ENCODE measurements around the gene HAUS2. TPM values are rescaled to one million over a fixed set of nuclear protein-coding genes. Genes with fewer than 3 reads are reported as not detected.

HAUS2 gene
- total RNA-seq, 1 experiment from 2014 or later = 39.8 TPM

DNA sequence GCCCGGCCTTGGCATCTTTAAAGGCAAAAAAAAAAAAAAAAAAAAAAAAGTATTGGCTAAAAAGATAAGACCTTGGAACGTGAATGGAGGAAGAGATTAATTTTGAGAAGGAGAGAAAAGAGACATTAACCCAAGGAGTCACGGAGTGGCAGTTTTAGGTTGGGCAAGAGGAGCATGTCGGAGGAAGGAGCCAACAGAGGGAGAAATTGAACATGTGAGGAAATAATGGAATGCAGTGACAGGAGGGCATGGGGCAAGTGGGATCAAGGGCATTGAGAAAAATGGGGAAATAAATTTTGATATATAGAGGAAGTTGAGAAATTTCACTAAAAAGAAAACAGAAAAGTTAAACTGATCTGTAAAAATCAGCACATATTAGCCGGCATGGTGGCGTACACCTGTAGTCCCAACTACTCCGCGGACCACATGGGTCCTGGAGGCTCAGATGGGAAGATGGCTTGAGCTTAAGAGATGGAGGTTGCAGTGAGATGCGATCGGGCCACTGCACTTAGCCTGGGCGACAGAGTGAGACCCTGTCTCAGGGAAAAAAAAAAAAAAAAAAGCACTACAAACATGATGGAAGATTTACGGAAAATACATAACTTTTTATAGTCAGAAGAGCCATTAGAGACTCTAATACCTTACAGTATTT lies 1.2 kb downstream of the HAUS2 start:
- Histone ChIP-seq H3K36me3 (ENCODE audit: control insufficient read depth in 1 of 2, insufficient read depth in 2 of 2, low read length in 2 of 2) (peaks cover 0 to 2% of the 10 kb centered on the region in 2 experiments; a peak in 1 of 4 replicates), H3K4me3 (replicated peaks in 1 of 2; ENCODE audit: low read depth in 1 of 2, low read length in 2 of 2) (peak overlapping the region; percentile 77 to 99), H3K79me2 (ENCODE audit: insufficient read depth, low read length) (peaks cover 74% of the 10 kb centered on the region), H3K4me1 (ENCODE audit: control insufficient read depth in 1 of 2, insufficient read depth in 2 of 2, low read length in 2 of 2) (peaks cover 9 to 17% of the 10 kb centered on the region in 2 experiments), H3K9me3 (ENCODE audit: control insufficient read depth in 1 of 2, insufficient read depth in 1 of 2, low read depth in 1 of 2, low read length in 2 of 2) (no peaks in the 10 kb centered on the region), H3K9me2 (ENCODE audit: insufficient read depth) (no peaks in the 10 kb centered on the region), H3K4me2 (ENCODE audit: low read length) (peak overlapping the region; percentile 92), H3K27ac (ENCODE audit: low read depth, low read length) (0 out of 2 replicates have a peak overlapping the region, but pooled peaks have one; percentile 5), H2AFZ (ENCODE audit: low read depth, low read length, poor library complexity, severe bottlenecking) (no peak overlapping the region), H4K20me1 (ENCODE audit: insufficient read depth) (peaks cover 6% of the 10 kb centered on the region; the same call in 1 of the 2 replicates), H3K27me3 (ENCODE audit: insufficient read depth, low read length) (no peaks in the 10 kb centered on the region), H3K9ac (ENCODE audit: low read length) (peak overlapping the region; percentile 99)
- DNase-seq (ENCODE audit: low read depth, low spot score) (no peak), ATAC-seq (no peak)
- POLR2A ChIA-PET = no interaction called here
- RAD21 ChIA-PET (ENCODE audit: low non-redundant PET in 1 of 2, low total read pairs in 2 of 2, uncharacterized antibody in 2 of 2, unreplicated experiment in 2 of 2) = no interaction called here
- BruUV-seq (replicated peaks) = no TSS peak
- intact Hi-C loops (cut with micrococcal nuclease) = no loop called here
- CTCF ChIA-PET = interaction anchor here (0.6 kb wide), 1 partner anchor 83 kb away, joined by 3 read pairs; no protein-coding TSS in a partner anchor
- no peak for TF ChIP-seq YY1 (IDR thresholded peaks at IDR 0.05; ENCODE audit: extremely low read depth, insufficient replicate concordance, low read depth, low read length)
- no peak for TF ChIP-seq ZNF274 (IDR thresholded peaks at IDR 0.05; ENCODE audit: low read depth, low read length)
- TF ChIP-seq SP1 (IDR thresholded peaks at IDR 0.05; ENCODE audit: low read depth) = no peak
- TF ChIP-seq SRF (IDR thresholded peaks at IDR 0.05; ENCODE audit: low read depth) = no peak
- no peak for TF ChIP-seq TCF7L2 (IDR thresholded peaks at IDR 0.05; ENCODE audit: borderline replicate concordance, extremely low read depth, insufficient read depth, insufficient read length)
- TF ChIP-seq, protein P1, sequence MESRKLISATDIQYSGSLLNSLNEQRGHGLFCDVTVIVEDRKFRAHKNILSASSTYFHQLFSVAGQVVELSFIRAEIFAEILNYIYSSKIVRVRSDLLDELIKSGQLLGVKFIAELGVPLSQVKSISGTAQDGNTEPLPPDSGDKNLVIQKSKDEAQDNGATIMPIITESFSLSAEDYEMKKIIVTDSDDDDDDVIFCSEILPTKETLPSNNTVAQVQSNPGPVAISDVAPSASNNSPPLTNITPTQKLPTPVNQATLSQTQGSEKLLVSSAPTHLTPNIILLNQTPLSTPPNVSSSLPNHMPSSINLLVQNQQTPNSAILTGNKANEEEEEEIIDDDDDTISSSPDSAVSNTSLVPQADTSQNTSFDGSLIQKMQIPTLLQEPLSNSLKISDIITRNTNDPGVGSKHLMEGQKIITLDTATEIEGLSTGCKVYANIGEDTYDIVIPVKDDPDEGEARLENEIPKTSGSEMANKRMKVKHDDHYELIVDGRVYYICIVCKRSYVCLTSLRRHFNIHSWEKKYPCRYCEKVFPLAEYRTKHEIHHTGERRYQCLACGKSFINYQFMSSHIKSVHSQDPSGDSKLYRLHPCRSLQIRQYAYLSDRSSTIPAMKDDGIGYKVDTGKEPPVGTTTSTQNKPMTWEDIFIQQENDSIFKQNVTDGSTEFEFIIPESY (IDR thresholded peaks at IDR 0.05; ENCODE audit: extremely low read depth, insufficient replicate concordance, low read length) = no peak
- TF ChIP-seq POLR2AphosphoS5 (IDR thresholded peaks at IDR 0.05; ENCODE audit: low read depth, low read length) = no peak
- TF ChIP-seq EGR1 (IDR thresholded peaks at IDR 0.05; ENCODE audit: low read depth) = no peak
- no peak for TF ChIP-seq CEBPB (IDR thresholded peaks at IDR 0.05; ENCODE audit: low read depth)
- no peak for TF ChIP-seq SIN3A (IDR thresholded peaks at IDR 0.05; ENCODE audit: low read depth)
- TF ChIP-seq, protein P2, sequence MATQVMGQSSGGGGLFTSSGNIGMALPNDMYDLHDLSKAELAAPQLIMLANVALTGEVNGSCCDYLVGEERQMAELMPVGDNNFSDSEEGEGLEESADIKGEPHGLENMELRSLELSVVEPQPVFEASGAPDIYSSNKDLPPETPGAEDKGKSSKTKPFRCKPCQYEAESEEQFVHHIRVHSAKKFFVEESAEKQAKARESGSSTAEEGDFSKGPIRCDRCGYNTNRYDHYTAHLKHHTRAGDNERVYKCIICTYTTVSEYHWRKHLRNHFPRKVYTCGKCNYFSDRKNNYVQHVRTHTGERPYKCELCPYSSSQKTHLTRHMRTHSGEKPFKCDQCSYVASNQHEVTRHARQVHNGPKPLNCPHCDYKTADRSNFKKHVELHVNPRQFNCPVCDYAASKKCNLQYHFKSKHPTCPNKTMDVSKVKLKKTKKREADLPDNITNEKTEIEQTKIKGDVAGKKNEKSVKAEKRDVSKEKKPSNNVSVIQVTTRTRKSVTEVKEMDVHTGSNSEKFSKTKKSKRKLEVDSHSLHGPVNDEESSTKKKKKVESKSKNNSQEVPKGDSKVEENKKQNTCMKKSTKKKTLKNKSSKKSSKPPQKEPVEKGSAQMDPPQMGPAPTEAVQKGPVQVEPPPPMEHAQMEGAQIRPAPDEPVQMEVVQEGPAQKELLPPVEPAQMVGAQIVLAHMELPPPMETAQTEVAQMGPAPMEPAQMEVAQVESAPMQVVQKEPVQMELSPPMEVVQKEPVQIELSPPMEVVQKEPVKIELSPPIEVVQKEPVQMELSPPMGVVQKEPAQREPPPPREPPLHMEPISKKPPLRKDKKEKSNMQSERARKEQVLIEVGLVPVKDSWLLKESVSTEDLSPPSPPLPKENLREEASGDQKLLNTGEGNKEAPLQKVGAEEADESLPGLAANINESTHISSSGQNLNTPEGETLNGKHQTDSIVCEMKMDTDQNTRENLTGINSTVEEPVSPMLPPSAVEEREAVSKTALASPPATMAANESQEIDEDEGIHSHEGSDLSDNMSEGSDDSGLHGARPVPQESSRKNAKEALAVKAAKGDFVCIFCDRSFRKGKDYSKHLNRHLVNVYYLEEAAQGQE (IDR thresholded peaks at IDR 0.05; ENCODE audit: low read depth) = no peak
